Type B pancreatic cell (in vitro differentiated cells): ENCODE results near the gene RNF39. TPM values are rescaled to one million over a fixed set of nuclear protein-coding genes. Genes with fewer than 3 reads are reported as not detected.

Source experiments
- DNase-seq: peaks from one replicate; pipeline ENCODE4 v3.0.0; 2021; ENCODE audit warnings: mixed read lengths; ENCODE audit not compliant: unreplicated experiment; ENCODE audit errors: extremely low spot score
- H3K27ac Mint-ChIP-seq: 2 replicates; pipeline ENCODE4 v1.8.0; 2021; ENCODE audit warnings: mild to moderate bottlenecking, mixed read lengths
- H3K27me3 Mint-ChIP-seq: 2 replicates; pipeline ENCODE4 v1.8.0; 2021; ENCODE audit warnings: mixed read lengths
- H3K36me3 Mint-ChIP-seq: 2 replicates; pipeline ENCODE4 v1.8.0; 2021; ENCODE audit warnings: mixed read lengths
- H3K4me1 Mint-ChIP-seq: one replicate; pipeline ENCODE4 v1.8.0; 2021; ENCODE audit warnings: mixed read lengths; ENCODE audit not compliant: unreplicated experiment
- H3K4me3 Mint-ChIP-seq: 2 replicates; pipeline ENCODE4 v1.8.0; 2021; ENCODE audit warnings: mild to moderate bottlenecking, mixed read lengths
- H3K9me3 Mint-ChIP-seq: 2 replicates; pipeline ENCODE4 v1.8.0; 2021; ENCODE audit warnings: mixed read lengths
- total RNA-seq: library from RNA; stranded (reverse); gene quantifications from 2 replicates; pipeline ENCODE4 v1.2.1, GENCODE V29; 2021; ENCODE audit warnings: low replicate concordance
- TF ChIP-seq, protein P1 (sequence below): fragments of 200-600 bp; sonication (generic); conservative IDR thresholded peaks from 2 replicates; pipeline ENCODE4 v1.5.0; 2021; ENCODE audit warnings: antibody characterized with exemption, mild to moderate bottlenecking

Gene RNF39
- total RNA-seq, 1 donor from 2014 or later, result 1.5 TPM

DNA sequence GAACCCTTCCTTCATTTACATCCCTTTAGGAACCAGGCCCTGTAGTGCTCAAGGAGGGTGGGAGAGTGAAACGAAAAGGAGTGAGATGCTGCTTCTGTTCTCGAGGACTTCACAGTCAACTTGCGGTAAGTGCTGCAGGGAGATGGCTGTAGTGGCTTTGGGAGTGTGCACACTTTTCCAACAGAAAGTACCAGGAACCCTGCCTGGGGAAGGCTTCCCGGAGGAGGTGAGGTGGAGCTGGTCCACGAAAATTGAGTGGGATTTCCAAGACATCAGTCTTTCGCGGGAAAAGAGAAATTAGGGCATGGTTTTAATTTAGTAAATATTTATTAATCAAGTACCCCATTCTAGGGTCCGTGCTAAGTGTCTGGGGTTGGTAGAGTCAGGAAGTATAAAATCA lies 24.6 kb upstream of the RNF39 start:
- Mint-ChIP-seq H3K27ac (peak overlapping the region; percentile 54), H3K9me3 (no peaks in the 10 kb centered on the region), H3K4me3 (peak overlapping the region; percentile 61), H3K4me1 (peaks cover 18% of the 10 kb centered on the region), H3K36me3 (no peaks in the 10 kb centered on the region), H3K27me3 (peaks cover 94% of the 10 kb centered on the region)
- TF ChIP-seq, protein P1, sequence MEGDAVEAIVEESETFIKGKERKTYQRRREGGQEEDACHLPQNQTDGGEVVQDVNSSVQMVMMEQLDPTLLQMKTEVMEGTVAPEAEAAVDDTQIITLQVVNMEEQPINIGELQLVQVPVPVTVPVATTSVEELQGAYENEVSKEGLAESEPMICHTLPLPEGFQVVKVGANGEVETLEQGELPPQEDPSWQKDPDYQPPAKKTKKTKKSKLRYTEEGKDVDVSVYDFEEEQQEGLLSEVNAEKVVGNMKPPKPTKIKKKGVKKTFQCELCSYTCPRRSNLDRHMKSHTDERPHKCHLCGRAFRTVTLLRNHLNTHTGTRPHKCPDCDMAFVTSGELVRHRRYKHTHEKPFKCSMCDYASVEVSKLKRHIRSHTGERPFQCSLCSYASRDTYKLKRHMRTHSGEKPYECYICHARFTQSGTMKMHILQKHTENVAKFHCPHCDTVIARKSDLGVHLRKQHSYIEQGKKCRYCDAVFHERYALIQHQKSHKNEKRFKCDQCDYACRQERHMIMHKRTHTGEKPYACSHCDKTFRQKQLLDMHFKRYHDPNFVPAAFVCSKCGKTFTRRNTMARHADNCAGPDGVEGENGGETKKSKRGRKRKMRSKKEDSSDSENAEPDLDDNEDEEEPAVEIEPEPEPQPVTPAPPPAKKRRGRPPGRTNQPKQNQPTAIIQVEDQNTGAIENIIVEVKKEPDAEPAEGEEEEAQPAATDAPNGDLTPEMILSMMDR, result no peak
- DNase-seq, result no peak

DNA sequence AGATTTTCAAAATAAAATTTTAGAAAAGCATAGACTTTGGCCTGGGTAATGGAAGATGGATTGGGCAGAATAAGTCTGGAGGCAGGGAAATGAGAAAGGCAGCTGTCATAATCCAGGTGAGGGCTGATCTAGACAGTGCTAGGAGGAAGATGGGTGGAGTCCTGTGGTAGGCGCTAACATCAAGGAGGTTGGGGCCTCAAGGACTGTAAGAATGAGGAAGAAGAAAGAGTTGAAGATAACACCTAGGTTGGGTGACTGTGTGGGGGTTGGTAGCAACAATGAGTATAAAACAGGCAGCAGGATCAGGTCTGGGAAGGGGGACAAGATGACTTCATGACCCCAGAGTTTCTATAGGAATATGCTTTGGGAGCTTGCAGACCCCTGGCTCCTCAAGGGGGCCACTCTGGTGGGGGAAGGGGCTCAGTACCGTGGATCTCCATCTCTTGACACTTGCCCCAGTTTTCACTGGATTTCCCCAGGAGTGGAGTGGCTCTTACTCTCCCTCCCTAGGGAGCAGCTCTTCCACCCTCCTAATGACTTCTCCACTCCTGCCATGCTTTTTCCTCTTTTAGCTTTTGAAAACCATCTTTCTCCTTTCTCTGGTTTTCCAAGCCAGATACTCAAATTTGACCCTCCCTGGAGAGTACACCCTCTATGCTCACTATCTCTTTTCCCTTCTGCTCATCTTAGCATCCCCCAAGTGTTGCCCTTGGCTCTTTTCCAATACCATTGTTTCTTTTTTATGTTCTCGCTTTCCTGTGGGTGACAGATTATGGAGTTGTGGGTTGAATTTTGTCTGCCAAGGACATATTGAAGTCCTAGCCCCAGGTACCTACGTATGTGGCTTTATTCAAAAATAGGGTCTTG lies 22.6 kb upstream of the RNF39 start:
- DNase-seq, result no peak
- TF ChIP-seq, protein P1, result no peak
- Mint-ChIP-seq H3K27me3 (peaks cover 94% of the 10 kb centered on the region), H3K4me3 (peak overlapping the region; percentile 63), H3K36me3 (no peaks in the 10 kb centered on the region), H3K27ac (no peak overlapping the region), H3K4me1 (peaks cover 13% of the 10 kb centered on the region), H3K9me3 (no peaks in the 10 kb centered on the region)

DNA sequence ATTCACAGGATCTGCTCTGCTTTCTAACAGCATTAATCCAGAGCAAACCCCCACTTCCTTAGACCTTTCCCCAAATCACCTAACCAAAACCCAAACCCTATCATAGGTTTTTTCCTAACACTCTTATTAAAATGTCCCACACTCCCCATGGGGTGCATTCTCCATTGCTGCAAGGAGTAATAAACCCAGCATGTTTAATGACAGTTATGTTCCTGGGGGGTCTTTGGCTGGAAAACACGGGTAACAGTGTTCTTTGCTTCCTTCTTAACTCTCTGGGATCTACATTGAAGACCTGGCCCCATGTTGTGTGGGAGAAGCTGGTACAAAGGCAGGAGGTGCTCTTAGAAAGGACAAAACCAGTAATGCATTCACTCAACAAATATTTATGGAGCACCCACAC lies 21.3 kb upstream of the RNF39 start:
- Mint-ChIP-seq H3K27ac (no peak overlapping the region), H3K4me1 (peaks cover 8% of the 10 kb centered on the region), H3K27me3 (peaks cover 96% of the 10 kb centered on the region), H3K9me3 (no peaks in the 10 kb centered on the region), H3K36me3 (no peaks in the 10 kb centered on the region), H3K4me3 (no peak overlapping the region)
- TF ChIP-seq, protein P1, result no peak
- no peak for DNase-seq

DNA sequence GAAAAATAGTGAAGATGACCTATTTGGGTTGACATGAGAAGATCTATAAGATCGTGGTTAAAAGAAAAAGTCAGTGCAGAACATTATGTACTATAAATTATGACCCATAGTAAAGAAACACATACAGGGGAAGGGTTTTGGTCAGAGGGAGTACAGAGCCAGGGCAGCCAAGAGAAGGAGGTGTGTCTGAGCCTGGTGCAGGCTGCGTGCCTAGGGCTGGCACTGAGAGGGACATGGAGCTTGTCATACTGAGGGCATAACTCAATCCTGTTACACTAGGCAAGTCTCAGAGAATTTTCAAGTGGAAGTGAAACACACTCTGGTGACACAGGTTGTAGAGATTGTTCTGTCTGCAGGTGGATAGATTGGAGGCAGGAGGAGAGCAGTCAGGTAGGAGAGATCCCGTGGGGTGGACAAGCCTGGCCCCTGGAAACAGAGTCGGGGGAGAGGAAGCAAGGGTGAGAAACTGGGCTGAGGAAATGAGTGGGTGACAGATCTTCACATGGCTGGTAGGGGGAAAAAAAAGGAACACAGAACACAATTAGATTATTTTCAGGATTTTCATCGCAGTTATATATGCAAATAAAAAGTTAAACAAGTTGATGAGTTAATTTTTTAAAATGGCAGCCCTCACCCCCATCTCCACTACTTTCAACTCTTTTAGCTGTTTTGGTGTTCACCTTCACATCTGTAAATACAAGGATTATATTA lies 18.5 kb upstream of the RNF39 start:
- peaks cover 97% of the 10 kb centered on the region for H3K27me3 Mint-ChIP-seq
- H3K4me3 Mint-ChIP-seq, result no peak overlapping the region
- TF ChIP-seq, protein P1, result no peak
- H3K36me3 Mint-ChIP-seq, result no peaks in the 10 kb centered on the region
- no peak overlapping the region for H3K27ac Mint-ChIP-seq
- no peak for DNase-seq
- no peaks in the 10 kb centered on the region for H3K4me1 Mint-ChIP-seq
- H3K9me3 Mint-ChIP-seq, result no peaks in the 10 kb centered on the region

DNA sequence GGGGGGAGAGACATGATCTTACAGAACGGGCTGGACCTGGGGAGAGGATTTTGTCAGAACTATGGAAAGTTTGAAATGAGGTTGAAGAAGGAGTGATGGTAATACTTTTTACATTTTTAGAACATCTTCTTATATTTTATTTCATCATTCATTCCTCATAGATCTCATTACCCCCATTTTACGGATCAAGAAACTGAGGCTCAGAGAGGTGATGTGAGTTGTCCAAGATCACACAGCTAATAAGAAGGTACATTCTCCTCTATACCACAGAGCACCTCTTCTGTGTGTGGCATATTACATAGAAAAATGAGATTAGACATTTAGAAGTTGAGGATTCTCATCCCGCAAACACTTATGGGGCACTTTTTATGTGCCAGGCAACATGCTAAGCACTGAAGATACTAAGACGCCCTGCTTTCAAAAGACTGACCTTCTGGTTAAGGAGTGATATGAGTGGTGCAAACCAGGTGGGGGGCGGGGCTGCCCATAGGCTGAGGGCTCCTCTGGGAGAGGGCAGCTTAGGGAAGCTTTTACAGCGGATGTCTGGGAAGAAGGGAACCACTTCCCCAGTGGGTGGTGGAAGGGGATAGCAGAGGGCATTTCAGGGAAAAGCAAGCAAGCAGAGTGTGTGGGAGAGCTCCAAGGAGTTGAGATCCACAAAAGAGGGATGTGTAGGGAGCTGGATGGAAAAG lies 17.4 kb upstream of the RNF39 start:
- peaks cover 94% of the 10 kb centered on the region for H3K27me3 Mint-ChIP-seq
- no peaks in the 10 kb centered on the region for H3K36me3 Mint-ChIP-seq
- no peaks in the 10 kb centered on the region for H3K9me3 Mint-ChIP-seq
- H3K4me1 Mint-ChIP-seq, result no peaks in the 10 kb centered on the region
- TF ChIP-seq, protein P1, result no peak
- DNase-seq, result no peak
- no peak overlapping the region for H3K4me3 Mint-ChIP-seq
- no peak overlapping the region for H3K27ac Mint-ChIP-seq
